HG02970 (cell line): ENCODE results near the gene SLC8A3.

ENCODE experiments used
- ATAC-seq: cut with Tn5 transposase; IDR thresholded peaks from one replicate; pipeline ENCODE4 v1.9.1; 2021; ENCODE audit warnings: mild to moderate bottlenecking, moderate library complexity, moderate number of reproducible peaks; ENCODE audit not compliant: unreplicated experiment, low FRiP score

Gene SLC8A3

DNA sequence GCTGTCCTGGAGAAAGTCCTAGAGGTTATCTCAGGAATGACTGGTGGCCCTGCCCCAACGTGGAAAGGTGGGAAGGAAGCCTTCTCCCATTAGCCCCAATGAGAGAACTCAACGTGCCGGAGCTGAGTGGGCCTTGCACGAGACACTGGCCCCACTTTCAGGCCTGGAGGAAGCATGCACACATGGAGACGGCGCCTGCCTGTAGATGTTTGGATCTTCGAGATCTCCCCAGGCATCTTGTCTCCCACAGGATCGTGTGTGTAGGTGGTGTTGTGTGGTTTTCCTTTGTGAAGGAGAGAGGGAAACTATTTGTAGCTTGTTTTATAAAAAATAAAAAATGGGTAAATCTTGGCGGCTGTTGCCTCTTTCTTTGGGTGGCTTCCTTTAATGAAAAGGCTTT is 156.7 kb downstream of the SLC8A3 start:
- ATAC-seq = no peak

DNA sequence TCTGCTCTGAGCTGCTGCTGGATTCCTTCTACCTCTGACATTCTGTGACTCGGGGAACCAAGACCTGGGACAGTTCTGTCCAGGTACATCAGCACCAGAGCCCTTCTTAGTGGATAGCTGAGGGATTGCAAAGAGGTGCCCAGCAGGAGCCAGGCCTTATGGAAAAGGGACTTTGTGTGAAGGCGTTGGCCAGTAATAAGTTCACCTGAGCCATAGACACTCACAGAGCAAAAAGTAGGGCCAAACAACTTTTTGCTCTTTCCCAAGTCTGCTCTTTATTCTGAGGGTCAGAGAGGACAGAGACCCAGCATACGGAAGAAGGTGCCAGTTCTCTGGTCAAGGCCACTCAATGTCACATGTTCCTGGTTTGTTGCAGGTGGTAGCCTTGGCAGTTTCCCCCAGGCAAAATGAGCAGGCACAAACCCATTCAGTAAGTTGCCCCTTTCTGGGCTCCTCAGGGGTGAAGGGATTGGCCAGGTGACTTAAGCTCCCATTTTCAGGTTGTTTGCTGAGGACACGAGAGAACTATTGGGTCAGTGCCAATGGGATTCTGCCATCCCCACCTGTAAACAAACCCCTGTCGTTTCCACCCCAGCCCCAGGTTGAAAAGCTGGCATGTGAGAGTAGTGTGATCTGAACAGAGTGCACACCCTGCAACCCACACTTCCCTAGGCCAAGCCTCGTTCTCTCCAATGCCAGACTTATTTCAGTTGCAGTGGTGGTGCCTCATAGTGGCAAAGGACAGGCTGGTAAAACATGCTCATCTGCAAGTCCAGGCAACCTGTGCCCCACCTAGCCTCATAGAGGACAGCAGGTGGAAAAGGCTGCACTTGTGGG is 159.2 kb downstream of the SLC8A3 start:
- no peak for ATAC-seq

DNA sequence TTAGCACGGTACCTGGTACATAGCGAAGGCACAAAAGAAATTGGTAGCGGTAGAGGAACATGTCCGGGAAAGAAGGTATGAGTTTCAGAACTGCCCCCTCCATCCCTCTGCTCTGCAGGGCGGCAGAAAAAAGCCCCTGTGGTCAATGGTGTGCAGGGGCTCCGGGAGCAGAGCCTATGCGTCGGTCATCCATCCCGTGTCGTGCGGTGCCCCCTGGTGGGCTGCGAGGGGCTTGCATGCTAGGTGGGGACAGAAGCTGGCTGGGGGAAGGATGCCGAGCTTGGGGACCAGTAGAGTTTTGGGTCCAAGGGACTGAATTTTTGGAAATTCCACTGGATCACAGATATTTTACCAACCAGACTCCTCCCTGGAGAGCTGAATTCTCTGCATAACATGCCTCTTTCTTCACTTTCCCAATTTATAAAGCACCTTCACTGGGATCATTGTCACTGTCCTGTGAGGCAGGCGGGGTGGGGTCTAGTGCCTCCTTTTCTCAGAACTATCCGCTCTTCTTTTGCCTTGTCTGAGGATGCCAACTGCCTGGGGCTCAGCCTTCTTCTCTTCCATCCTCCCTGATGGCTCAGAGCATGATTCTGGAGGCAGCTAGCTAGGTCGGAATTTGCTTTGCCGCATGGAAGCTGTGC is 160.8 kb downstream of the SLC8A3 start:
- ATAC-seq = no peak

DNA sequence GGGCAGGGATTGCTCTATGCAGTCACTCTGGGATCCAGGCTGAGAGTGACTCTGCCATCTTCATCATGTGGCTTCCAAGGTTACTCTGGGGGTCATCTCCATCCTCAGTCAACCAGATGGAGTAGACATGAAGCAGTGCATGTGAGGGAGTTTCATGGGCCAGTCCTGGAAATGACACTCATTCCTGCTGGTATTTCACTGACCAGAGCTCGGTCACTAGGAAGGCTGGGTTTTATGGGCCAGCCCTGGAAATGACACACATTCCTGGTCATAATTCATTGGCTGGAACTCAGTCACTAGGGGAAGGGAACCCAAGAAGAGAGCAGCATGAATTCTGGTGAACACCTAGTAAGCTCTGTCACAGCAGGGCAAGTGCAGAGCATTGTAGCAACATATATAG is 164.9 kb downstream of the SLC8A3 start:
- ATAC-seq = no peak

DNA sequence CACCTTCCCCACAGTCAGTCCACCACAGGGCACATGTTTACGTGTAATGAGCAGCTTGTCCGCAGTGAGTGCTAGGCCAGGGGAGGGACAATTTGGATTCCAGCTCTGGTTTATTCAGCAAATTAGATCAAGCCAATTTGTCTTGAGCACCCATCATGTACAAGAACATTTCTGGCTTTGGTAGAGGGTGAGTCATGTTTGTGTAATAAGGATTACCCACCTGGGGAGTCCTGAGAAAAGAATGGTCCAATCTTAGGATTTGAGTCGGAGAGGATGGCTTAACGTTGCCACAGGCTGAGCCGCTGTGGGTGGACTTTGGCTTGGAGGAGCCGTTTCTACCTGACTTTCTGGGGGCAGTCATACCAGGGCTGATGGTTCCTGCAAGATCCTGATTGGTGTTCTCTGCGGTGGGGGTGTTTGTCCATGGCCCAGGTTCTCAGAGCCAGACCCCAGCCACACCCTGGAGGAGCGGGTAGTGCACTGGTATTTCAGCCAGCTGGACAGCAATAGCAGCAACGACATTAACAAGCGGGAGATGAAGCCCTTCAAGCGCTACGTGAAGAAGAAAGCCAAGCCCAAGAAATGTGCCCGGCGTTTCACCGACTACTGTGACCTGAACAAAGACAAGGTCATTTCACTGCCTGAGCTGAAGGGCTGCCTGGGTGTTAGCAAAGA is 165.8 kb downstream of the SLC8A3 start:
- no peak for ATAC-seq

DNA sequence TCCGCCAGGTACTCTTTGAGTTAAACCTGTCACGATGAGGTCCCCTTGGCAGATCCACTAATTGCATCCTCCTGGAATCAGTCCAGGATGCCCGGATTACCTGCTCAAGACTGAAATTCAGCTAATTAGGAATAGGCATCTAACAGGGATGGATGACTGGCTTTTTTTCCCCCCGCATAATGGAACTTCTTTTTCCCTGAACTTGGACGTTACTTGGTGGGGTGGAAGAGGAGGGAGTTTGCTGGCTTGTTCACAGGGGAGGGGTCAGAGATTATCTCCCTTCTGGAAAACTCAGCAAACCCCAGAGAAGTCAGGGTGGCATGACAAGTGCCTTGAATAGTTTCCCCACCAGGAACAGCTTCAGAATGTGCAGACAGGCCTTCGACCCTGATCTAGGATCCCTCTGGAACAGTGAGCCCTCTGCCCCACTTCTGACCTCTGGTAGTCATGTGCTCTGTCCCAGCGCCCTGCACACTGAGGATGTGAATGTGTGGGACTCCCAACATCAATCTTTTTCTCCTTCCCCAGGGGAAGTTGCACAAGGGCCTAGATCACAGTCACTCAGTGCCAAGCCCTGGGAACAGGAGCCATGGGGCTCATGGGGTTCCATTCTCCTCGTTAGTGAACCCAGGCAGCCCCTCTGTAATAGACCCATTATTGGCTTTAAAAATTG is 167.1 kb downstream of the SLC8A3 start:
- no peak for ATAC-seq

DNA sequence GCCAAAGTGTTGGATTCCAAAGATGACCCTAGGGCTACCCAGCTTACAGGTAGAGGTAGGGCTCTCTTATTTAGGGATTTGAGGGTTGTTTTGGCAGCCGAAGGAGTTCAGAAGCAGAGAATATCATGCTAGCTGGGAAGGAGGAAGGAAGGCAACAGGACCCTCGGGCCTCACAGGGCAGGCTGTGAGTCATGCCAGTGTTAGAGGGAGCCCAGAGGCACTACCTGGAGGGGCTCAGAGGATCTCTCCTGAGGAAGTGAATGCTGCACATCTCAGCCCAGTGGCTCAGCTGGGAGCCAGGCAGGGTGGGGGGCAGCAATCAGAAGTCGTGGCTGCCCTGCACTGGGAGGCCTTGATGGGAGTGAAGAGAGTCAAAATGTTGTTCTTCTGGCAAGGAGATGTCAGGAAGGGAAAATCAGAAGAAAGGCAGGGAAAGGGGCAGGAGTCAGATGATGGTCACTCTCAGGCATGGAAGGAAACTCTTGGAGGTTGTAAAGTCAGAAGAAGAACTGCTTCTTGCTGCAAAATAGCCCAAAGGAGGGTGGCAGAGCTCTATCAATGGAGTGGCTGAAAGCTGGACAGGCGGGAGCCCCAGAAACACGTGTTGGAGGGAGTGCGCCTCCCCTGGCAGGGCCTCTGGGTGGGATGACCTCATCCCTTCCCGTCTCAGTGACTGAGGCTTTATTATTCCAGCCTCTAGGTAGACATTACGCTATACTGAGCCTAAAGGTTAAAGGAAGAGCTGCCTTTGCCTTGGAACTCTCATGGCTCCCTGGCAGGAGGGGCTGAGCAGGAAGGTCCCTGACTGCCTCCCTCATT is 168.2 kb downstream of the SLC8A3 start:
- no peak for ATAC-seq

DNA sequence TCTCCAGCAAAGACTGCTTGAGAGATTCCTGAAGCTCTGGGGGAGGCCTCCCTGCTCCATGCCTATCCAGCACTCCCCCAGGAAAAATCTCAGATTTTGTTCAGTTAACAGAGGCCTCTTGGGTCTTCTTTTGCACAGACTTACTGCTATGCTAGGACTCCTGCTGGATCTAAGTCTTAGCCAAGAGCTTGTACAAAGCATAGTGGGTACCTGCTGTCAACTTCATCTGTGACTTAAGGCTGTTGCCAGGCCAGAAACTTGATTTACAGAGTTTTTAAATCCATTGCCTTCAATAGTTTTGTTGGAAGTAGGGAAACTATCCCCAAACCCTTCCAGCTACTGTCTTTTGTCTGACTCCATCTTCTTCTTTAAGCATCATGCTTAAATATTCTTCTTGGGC is 169.1 kb downstream of the SLC8A3 start:
- no peak for ATAC-seq

DNA sequence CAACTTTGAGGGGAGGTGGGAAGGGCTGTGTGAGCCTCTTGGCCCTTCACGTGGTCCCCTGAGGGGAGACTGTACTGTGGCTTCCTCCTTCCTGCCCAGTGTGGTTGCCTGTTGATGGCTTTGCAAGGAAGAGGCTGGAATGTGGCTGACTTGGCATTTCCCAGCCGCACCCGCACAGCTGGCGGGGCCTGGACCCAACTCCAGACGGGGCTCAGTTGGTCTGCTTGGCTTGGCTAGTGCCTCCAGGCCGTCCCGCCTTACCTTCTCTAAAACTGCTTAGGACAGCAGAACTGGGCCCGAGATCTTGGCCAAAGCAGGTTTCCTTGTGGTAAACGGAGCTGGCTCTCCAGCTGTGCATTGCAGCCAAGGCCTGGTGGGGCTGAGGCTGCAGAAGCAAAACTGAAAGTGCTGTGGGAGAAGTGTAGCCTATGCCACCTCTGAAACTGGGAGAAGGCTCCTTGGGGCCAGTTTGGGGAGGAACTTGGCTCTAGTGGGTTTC is 170.0 kb downstream of the SLC8A3 start:
- no peak for ATAC-seq

DNA sequence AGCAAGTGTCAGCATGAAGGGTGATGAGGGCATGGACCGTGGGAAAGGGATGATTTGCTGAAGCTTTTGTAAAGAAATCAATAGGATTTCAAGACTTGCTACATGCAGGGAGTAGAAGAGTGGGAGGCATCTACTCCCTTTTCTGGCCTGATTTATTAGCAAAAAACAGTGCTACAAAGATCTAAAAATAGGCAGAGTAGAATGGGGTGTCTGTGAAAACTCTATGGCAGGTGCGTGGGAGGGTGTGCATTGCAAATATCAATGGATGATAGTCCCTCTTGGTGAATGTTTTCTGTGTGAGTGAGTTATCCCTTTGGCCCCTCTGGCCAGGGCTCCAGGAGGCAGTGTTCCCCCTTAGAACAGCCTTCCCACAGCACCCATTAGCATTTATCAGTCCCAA is 170.5 kb downstream of the SLC8A3 start:
- ATAC-seq = no peak

DNA sequence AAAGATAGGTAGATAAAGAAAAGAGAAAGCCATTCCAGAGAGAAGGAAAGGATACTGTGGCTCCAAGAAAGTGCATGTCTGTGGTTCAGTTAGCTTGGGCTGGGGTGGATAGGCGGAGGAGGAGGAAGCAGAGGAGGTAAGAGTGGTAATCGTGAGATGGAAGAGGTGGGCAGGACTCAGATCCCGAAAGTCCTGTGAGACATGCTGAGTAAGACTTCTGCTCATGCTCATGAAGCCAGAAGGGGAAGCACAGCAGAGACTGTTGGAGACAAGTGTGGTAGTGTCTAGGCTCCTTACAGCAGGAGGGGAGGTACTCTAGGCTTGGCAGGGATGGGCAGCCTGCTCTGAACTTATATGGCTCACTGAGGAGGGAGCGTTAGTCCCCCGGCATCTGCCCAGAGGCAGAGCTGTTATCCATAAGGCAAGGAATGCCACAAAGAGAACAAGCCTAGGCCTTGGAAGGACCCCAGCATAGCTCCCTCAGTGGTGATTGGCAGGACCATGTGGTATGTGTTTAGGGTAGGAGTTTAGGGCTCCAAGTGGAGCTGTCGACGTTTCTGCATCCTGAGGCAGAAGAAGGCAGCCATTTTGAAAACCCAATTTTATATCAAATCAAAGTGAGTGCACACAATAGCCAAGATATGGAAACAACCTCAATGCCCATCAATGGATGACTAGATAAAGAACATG is 174.2 kb downstream of the SLC8A3 start:
- no peak for ATAC-seq

DNA sequence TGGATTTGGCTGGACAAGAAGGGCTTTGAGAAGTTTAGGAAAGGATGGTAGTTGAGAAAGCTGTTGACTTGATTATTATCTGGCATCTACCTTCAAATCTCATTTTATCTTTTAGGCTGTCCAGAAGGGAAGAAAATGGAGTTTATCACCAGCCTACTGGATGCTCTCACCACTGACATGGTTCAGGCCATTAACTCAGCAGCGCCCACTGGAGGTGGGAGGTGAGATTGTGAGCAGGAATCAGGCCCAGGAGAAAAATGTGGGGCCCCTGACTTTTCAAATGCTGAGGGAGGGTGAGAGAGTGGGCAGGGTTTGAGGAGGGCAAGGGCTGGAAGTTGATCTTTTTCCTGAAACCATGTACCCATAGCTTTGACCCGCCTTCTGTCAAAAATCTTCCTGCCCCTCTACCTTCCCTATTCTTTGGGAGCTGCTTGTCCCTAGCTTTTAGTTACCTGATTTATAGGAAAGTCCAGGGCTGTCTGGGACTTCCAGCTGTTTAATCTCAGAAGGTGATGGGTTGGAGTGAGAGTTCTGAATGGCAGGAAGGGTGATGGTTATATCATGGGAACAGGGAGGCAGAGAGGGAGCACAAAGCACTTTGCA is 175.4 kb downstream of the SLC8A3 start:
- ATAC-seq = no peak

DNA sequence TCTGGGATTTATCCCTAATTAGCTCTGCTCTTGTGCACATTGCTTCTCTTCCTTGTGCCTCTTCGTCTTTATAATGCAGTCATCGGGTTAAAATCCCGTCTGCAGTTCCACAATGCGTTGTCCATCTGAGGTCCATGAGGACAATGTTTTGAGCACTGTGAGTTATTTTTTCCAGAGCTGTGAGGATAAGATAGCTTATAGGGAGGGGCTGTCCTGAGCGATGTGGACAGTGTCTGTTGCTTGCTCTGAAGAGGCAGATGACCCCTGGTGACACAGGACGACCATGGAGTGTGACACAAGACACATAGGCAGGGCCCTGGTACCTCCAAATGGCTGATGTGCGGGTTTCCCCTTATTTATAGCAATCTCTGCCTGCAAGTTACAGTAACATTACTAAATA is 177.0 kb downstream of the SLC8A3 start:
- ATAC-seq = no peak

DNA sequence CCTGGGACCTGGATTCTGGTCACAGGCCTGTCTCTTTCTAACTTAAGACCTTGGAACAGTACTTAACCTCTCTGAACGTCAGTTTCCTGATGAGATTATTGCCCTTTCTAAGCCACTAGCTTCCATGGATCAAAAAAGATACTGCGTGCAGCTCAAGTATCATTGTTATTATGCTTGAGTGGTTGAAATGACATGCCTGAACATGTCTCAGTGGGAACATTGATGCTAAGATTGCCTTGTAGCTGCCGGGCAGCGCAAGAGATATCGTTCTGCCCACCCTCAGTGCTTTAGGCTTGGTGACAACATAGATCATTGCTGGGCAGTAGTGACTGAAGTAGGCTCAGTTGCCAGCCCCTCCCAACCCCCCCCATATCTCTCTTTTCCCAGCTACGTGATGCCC is 177.7 kb downstream of the SLC8A3 start:
- ATAC-seq = no peak

DNA sequence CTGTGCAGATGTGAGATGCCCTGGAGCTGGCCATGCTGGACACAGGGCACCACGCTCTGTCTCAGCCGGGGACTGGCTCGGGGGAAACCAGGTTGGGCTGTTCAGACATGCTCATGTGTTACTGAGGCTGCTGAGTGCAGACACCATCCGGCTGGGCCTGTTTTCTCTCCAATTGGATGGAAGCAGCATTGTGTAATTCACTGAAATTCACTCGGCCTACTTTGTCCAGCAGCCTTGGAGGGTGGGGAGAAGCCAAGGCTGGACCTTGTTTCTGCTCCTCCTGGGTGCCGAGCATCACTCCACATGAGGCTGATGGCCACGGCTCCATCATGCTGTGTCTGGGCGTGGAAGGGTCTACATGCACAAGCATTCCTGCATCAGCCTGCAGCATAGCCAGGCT is 178.8 kb downstream of the SLC8A3 start:
- no peak for ATAC-seq

DNA sequence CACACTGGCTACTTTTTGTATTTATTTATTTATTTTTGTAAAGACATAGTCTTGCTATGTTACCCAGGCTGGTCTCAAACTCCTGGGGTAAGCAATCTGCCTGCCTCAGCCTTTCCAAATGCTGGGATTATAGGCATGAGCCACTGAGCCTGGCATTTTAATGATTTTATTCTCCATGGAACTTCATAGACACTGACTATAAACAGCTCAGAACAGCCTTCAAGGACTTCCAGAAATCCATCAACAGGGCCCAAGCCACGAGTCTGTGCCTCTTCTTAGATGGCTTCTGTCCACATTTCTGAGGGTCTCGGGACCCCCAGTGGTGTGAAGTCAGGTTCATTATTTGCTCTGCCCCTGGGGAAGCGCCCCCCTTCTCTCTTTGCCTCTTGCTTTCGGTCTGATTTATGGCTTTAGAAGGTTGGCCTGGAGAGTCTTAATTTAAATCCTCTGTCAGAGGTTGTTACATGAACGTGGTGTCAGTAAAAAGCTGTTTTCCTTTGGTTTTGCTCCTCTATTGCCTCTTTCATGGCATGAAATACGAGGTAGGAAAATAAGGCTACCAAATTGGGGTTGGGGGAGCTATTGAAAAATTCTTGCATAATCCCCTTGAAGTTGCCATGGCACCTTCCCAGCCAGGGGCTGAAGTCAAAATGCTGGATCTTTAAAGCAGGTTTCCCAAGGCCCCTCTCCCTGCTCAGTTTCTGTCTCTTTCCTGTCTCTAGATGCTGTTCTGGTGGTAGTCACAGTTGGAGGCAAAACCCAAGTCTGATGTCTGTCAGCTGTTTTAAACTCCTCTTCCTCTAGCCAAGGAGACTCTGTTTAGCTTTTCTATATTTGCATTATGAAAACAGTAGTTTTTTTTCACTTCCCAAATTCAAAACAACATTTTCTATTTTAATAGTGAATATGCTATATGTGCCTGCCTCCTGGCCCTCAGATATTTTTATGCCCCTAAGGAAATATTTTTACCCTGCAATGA is 180.2 kb downstream of the SLC8A3 start:
- no peak for ATAC-seq

DNA sequence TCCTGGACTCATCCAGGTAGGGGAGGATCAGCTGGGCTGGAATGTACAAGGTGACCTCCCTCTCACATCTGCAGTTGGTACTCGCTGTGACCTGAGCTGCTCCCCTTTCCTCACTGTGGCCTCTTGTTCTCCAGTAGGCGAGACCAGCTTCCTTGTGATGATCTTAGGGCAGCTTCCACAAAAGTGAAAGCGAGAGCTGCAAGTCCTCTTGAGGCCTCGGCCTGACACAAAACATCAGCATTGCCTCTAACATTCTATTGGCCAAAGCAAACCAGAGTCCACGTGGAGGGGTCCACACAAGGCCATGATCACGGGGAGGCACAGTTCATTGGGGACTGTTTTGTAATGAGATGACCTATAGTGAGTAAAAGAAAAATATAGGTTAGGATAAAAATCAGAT is 182.1 kb downstream of the SLC8A3 start:
- ATAC-seq = no peak

DNA sequence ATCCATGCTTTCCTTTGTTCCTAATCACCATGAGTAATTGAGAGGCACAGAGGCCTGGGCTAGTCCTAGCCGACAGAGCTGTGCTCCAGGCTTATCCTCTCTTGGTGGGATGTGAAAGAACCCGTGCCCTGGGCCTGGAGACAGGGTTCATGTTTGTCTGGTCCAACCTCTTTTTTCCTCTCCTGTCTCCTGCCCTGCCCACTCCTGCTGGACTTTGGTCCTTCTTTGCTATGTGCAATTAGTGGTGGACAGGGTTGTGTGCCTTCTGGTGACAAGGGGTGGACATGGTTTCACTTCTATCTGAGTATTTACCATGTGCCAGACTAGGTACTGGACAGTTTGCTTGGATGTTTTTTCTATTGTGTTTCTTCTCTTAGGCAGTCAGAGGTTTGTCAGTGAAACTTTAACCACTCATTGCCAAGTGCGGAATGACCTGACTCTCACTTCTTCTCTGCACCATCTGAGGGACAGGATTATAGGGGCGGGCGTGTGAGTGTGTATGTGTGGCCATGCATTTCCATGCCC is 183.4 kb downstream of the SLC8A3 start:
- no peak for ATAC-seq
